RPMI7951 (cell line): ENCODE data around the gene FBXL2. TPM values are rescaled to one million over a fixed set of nuclear protein-coding genes. Genes with fewer than 3 reads are reported as not detected.
"Not testable (repeated sequence)": the region's sequence is repeated elsewhere in the genome, so short reads cannot be mapped to it uniquely, and the experiment has no call there.

ENCODE experiments used
- DNase-seq: peaks from one replicate; pipeline ENCODE4 v3.0.0-alpha.2; 2012; ENCODE audit warnings: low read depth
- total RNA-seq: library from RNA; depleted of rRNA; stranded (reverse); fragments of >200 nt; shearing (Covaris generic); gene quantifications from 2 replicates; pipeline ENCODE4 v1.2.3, GENCODE V29; 2014; rRNA removed

The FBXL2 gene
- total RNA-seq, 1 experiment from 2014 or later = 9.5 TPM

DNA sequence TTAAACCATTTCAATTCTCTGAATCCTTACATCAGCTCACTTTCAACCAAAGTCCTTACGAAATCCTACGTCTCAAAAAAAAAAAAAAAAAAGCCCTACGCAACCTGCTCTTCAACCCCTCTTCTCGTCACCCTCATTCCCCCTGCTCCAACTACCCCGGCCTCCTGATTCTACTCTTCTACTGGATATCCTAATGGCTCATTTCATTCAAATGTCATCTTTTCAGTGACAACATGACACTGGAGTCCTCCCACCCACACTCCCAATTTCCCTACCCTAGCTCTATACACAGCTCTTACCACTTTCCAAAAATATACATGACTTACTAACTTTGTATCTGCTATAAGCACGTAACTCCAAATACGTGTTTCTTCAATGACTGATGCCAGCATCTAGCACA is 151.5 kb downstream of the FBXL2 start:
- DNase-seq = no peak

DNA sequence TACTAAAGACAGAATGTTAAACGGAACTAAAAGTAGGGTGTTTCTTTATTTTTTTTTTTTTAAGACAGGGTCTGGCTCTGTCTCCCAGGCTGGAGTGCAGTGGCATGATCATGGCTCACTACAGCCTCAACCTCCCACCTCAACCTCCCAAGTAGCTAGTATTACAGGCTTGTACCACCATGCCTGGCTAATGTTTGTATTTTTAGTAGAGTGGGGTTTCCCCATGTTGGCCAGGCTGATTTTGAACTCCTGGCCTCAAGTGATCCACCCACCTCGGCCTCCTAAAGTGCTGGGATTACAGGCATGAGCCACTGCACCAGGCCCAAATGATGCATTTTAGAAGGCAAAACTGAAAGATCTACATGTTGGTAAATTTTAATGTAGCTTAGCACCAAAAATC is 152.1 kb downstream of the FBXL2 start:
- not testable (repeated sequence) for DNase-seq

- DNase-seq = no peak
Measured at GRCh38 chr3:33430061-33430460, 152.8 kb downstream of the FBXL2 start.

GRCh38 chr3:33430571-33430970 is 153.3 kb downstream of the FBXL2 start:
- DNase-seq = no peak

DNA sequence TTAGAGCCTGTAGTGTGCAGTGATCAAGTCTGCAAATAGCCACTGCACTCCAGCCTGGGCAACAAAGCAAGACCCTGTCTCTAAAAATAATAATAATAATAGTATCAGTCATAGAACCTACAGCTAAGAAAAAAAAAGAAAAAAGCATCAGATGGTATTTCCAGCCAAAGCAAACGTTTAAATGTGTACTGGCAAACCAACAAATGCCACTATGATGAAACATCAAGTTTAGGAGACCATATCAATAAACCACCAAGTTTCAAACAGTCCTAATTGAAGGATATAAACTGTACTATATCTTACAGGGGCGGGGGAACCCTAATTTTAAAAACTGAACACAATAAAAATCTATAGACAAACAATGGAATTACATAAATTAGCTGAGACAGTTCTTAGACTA is 156.6 kb downstream of the FBXL2 start:
- DNase-seq = no peak

Other genes starting within 250 kb of the FBXL2 start
- gene GLB1, start 180.3 kb upstream of the FBXL2 start, total RNA-seq = 95.3 and 95.6 TPM in 2 replicates
- 2.4 and 3.0 TPM in 2 replicates for gene TMPPE, start 180.3 kb upstream of the FBXL2 start, total RNA-seq
- 256 and 302 TPM in 2 replicates for gene CRTAP, start 163.4 kb upstream of the FBXL2 start, total RNA-seq
- 4.6 and 7.5 TPM in 2 replicates for gene SUSD5, start 58.6 kb upstream of the FBXL2 start, total RNA-seq
- 30.8 and 32.0 TPM in 2 replicates for gene UBP1, start 163.0 kb downstream of the FBXL2 start, total RNA-seq